ENCODE measurements around the gene TRIB2. TPM values are rescaled to one million over a fixed set of nuclear protein-coding genes. Genes with fewer than 3 reads are reported as not detected.

Gene TRIB2
- total and polyA plus RNA-seq, 2 experiments from 2014 or later: 19.2 to 27.2 TPM

DNA sequence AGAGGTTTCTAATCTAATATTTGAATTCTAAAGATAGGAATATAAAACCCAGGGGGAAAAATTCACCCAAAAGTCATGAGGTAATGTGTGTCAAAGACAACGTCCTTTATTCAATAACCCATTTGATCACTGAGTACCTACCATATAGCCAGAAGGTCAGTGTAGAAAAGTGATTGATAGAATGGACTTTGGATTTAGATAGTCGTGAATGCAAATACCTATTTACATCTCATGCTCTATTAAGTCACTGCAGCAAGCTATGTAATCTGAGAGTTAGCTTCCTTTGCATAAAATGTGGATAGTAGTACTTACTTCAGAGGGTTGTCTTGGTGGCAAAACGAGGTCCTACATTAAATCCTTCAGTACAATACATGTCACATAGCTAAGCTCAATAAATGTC is 27.8 kb upstream of the TRIB2 start:
- H2AFZ ChIP-seq: no peak overlapping the region
- no peak overlapping the region for H3K4me3 ChIP-seq
- DNase-seq (ENCODE audit: low spot score): no peak
- H3K9me3 ChIP-seq (ENCODE audit: low read depth): no peaks in the 10 kb centered on the region
- no peaks in the 10 kb centered on the region for H4K20me1 ChIP-seq (ENCODE audit: insufficient read depth, poor library complexity, severe bottlenecking)
- 67% methylated on average over 3 of the region's 3 CpGs for WGBS (ENCODE audit: low lambda C conversion rate, missing lambda C conversion rate)
- H3K79me2 ChIP-seq: no peaks in the 10 kb centered on the region
- TF ChIP-seq CTCF (IDR thresholded peaks at IDR 0.05; ENCODE audit: poor library complexity): no peak
- no peak for TF ChIP-seq EZH2 (IDR thresholded peaks at IDR 0.05; ENCODE audit: borderline replicate concordance)
- TF ChIP-seq EZH2phosphoT487 (IDR thresholded peaks at IDR 0.05; ENCODE audit: low read depth, severe bottlenecking, unreplicated experiment): no peak
- no peak overlapping the region for H3K4me2 ChIP-seq
- peaks cover 8% of the 10 kb centered on the region for H3K4me1 ChIP-seq (ENCODE audit: insufficient read depth)
- H3K36me3 ChIP-seq (replicated peaks; ENCODE audit: insufficient read depth, low read depth): no peaks in the 10 kb centered on the region
- H3K27ac ChIP-seq: no peak overlapping the region
- no peaks in the 10 kb centered on the region for H3K9me2 ChIP-seq (replicated peaks; ENCODE audit: insufficient read depth)
- no peaks in the 10 kb centered on the region for H3K27me3 ChIP-seq

GRCh38 chr2:12693509-12693908 is 23.2 kb upstream of the TRIB2 start:
- Histone ChIP-seq H3K9me3 (ENCODE audit: low read depth) (no peaks in the 10 kb centered on the region), H3K4me3 (no peak overlapping the region), H3K9me2 (replicated peaks; ENCODE audit: insufficient read depth) (no peaks in the 10 kb centered on the region), H3K27ac (no peak overlapping the region), H3K4me1 (ENCODE audit: insufficient read depth) (no peaks in the 10 kb centered on the region), H3K4me2 (no peak overlapping the region), H4K20me1 (ENCODE audit: insufficient read depth, poor library complexity, severe bottlenecking) (no peaks in the 10 kb centered on the region), H3K36me3 (replicated peaks; ENCODE audit: insufficient read depth, low read depth) (no peaks in the 10 kb centered on the region), H3K79me2 (no peaks in the 10 kb centered on the region), H3K27me3 (no peaks in the 10 kb centered on the region), H2AFZ (no peak overlapping the region)
- DNase-seq (ENCODE audit: low spot score): no peak
- TF ChIP-seq CTCF (IDR thresholded peaks at IDR 0.05; ENCODE audit: poor library complexity) (no peak), EZH2phosphoT487 (IDR thresholded peaks at IDR 0.05; ENCODE audit: low read depth, severe bottlenecking, unreplicated experiment) (no peak), EZH2 (IDR thresholded peaks at IDR 0.05; ENCODE audit: borderline replicate concordance) (no peak)
- WGBS (ENCODE audit: low lambda C conversion rate, missing lambda C conversion rate): 90% methylated on average over 4 of the region's 4 CpGs

GRCh38 chr2:12694990-12695774 is 21.6 kb upstream of the TRIB2 start:
- 91% methylated on average over 1 of the region's 1 CpG for WGBS (ENCODE audit: low lambda C conversion rate, missing lambda C conversion rate)
- H3K9me2 ChIP-seq (replicated peaks; ENCODE audit: insufficient read depth): no peaks in the 10 kb centered on the region

More at GRCh38 chr2:12694990-12695774, 21.6 kb upstream of the TRIB2 start:
- TF ChIP-seq EZH2 (IDR thresholded peaks at IDR 0.05; ENCODE audit: borderline replicate concordance): no peak
- TF ChIP-seq CTCF (IDR thresholded peaks at IDR 0.05; ENCODE audit: poor library complexity): no peak
- no peak for TF ChIP-seq EZH2phosphoT487 (IDR thresholded peaks at IDR 0.05; ENCODE audit: low read depth, severe bottlenecking, unreplicated experiment)
- H4K20me1 ChIP-seq (ENCODE audit: insufficient read depth, poor library complexity, severe bottlenecking): no peaks in the 10 kb centered on the region
- H3K4me2 ChIP-seq: no peak overlapping the region
- H3K79me2 ChIP-seq: no peaks in the 10 kb centered on the region
- DNase-seq (ENCODE audit: low spot score): no peak
- no peaks in the 10 kb centered on the region for H3K9me3 ChIP-seq (ENCODE audit: low read depth)
- H3K27ac ChIP-seq: no peak overlapping the region
- no peak overlapping the region for H2AFZ ChIP-seq
- H3K36me3 ChIP-seq (replicated peaks; ENCODE audit: insufficient read depth, low read depth): no peaks in the 10 kb centered on the region
- no peak overlapping the region for H3K4me3 ChIP-seq
- H3K27me3 ChIP-seq: no peaks in the 10 kb centered on the region
- H3K4me1 ChIP-seq (ENCODE audit: insufficient read depth): no peaks in the 10 kb centered on the region

Data from hepatocyte (in vitro differentiated cells).